ENCODE results near the gene OXNAD1. TPM values are rescaled to one million over a fixed set of nuclear protein-coding genes. Genes with fewer than 3 reads are reported as not detected.

Gene OXNAD1
- total RNA-seq, 1 donor from 2014 or later: 6.8 TPM

GRCh38 chr3:16323737-16324136 is 58.7 kb downstream of the OXNAD1 start:
- no peak for DNase-seq (ENCODE audit: extremely low read depth, low read depth, low spot score)

GRCh38 chr3:16325850-16326249 is 60.8 kb downstream of the OXNAD1 start:
- DNase-seq (ENCODE audit: extremely low read depth, low read depth, low spot score): no peak

- no peak for DNase-seq (ENCODE audit: extremely low read depth, low read depth, low spot score)
Measured at GRCh38 chr3:16326724-16327349, 61.8 kb downstream of the OXNAD1 start.

- no peak for DNase-seq (ENCODE audit: extremely low read depth, low read depth, low spot score)
Measured at GRCh38 chr3:16328124-16328523, 63.1 kb downstream of the OXNAD1 start.

DNA sequence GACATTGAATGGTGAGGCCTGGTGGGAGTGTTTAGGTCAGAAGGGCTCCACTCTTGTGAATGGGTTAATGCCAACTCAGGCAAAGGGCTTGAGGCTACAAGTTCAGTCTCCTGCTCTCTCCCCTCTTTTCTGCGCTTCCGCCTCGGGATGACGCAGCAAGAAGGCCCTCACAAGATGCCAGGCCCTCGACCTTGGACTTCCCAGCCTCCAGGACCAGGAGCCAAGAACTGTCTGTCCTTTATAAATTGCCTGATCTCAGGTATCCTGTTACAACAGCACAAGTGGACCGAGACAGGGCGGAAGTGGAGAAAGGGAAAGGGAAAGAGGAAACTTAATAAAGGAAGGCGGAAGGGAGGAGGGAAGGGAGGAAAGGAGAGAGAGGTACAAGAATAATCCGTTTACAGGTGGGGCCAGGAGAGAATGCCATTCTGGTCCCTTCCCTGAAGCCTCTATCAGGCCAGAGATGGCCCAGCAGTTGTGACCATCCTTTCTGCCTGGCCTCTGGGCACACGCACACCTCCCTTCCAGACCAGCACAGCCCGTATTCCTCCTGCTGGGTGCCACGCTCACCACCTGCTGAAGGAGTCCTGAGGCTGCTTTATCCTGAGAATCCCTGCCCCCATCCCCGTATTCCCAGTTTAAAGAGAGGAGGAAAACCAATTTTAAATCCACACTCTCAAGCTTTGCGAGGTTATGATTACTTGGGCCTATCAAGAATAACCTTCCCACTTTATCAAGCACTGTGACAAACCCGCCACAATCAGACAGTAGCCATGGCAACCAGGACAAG is 64.2 kb downstream of the OXNAD1 start:
- no peak for DNase-seq (ENCODE audit: extremely low read depth, low read depth, low spot score)

DNA sequence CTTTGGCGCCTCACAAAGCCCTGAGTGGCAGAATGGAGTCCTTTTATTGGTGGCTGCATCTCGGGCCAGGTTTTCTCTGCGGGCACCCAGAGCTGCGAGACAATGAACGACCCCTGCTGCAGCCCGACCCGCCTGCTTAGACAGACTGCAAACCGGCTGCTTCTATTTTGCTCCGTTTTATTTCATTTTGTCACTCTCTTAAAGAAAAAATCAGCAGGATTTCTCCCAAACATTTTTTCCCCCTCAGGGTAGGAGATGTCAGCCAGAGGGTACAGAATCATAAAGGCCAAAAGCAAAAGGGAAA is 64.8 kb downstream of the OXNAD1 start:
- no peak for DNase-seq (ENCODE audit: extremely low read depth, low read depth, low spot score)

- DNase-seq (ENCODE audit: extremely low read depth, low read depth, low spot score): no peak
Measured at GRCh38 chr3:16330351-16330750, 65.3 kb downstream of the OXNAD1 start.

DNA sequence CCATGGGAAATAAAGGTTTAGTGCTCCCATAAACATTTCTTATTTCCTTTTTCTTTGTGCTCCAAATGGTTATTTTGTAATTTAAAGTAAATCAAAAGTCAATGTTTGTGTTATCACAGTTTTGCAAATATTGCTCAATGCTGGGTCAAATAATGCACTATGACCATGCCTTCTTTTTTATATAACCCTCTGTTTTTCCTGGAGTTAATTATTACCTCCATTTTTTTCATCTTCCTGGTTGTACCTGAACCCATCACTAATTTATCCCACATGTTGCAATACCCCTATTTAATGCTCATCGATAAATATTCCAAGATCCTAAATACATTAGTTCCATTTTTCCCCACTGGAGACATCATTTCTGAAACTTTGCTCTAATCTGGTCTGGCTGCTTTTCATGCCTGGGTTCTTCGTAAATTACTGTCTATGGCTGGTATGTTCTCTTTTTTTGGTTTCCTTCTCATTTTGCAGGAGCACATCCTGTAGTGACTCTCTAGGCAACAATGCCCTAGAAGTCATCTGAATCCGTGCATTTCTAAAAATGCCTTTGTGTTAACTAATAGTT is 66.4 kb downstream of the OXNAD1 start:
- no peak for DNase-seq (ENCODE audit: extremely low read depth, low read depth, low spot score)

GRCh38 chr3:16332904-16333426 is 68.0 kb downstream of the OXNAD1 start:
- no peak for DNase-seq (ENCODE audit: extremely low read depth, low read depth, low spot score)

- DNase-seq (ENCODE audit: extremely low read depth, low read depth, low spot score): peak; percentile 16
Measured at GRCh38 chr3:16334909-16335308, 69.9 kb downstream of the OXNAD1 start.

GRCh38 chr3:16335333-16335732 is 70.3 kb downstream of the OXNAD1 start:
- no peak for DNase-seq (ENCODE audit: extremely low read depth, low read depth, low spot score)

GRCh38 chr3:16335772-16336645 is 71.0 kb downstream of the OXNAD1 start:
- no peak for DNase-seq (ENCODE audit: extremely low read depth, low read depth, low spot score)

DNA sequence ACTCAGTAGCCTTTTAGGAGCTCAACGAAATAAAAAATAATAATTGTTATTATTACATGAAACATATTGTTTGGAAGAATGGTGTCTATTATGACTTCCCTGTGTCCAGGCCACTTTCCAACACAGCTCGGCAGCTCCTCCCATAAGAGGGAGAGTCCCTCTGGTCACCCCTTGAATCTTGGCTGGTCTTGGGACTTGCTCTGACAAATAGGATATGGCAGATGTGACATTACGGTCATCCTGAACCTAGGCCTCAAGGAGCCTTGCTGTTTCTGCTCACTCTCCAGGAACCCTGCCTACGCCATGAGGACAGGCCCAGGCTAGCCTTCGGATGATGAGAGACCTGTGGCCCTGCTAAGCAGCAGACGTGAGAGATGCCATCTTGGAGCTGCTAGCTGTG is 71.8 kb downstream of the OXNAD1 start:
- no peak for DNase-seq (ENCODE audit: extremely low read depth, low read depth, low spot score)

GRCh38 chr3:16337856-16338540 is 73.0 kb downstream of the OXNAD1 start:
- DNase-seq (ENCODE audit: extremely low read depth, low read depth, low spot score): no peak

- DNase-seq (ENCODE audit: extremely low read depth, low read depth, low spot score): no peak
Measured at GRCh38 chr3:16338999-16339398, 74.0 kb downstream of the OXNAD1 start.

DNA sequence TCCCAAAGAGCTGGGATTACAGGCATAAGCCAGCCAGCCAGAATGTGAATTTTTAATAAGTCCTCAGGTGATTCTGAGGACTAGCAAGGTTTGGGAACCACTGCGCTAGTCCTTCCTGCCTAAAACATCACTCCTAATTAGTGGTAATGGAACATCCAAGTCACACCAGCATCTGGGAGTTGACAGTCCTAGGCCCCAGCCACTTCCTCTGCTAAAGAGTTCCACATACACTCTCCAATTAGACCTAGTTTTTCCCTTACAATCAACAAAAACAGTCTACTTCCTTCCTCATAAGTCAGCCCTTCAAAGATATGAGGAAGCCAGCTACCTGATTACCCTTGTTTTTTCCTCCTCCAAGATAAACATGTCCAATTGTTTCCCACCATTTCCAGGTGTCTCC is 78.1 kb downstream of the OXNAD1 start:
- no peak for DNase-seq (ENCODE audit: extremely low read depth, low read depth, low spot score)

DNA sequence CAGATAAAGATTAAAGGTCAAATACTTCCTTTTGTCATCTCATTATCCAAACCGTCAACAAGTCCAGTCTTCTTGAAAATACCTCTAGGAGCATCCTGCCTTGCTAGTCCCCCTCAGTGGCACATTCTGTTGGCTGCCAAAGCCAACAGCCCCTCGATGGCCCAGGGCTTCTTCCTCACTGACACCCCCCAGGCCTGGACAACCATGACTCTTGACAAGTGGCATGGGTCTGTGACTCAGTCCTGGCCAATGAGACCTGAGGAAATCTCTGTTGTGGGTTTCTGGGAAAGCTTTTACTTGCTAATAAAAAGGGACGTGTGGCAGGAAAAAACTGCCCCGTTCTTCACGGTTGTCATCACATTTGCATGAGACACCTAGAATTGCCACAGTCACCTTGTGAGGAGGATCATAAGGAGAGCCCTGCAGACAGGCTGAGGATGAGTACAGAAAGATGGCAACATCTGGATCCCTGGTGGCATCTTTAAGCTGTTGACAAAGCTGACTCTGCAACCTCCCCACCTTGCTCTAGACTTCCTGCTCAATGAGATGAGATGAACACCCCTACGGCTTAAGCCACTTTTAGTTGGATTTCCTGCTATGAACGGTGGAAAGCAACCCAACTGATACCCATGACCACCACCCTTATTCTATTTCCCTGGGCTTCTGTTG is 81.5 kb downstream of the OXNAD1 start:
- DNase-seq (ENCODE audit: extremely low read depth, low read depth, low spot score): no peak

- no peak for DNase-seq (ENCODE audit: extremely low read depth, low read depth, low spot score)
Measured at GRCh38 chr3:16347548-16347947, 82.5 kb downstream of the OXNAD1 start.

- no peak for DNase-seq (ENCODE audit: extremely low read depth, low read depth, low spot score)
Measured at GRCh38 chr3:16349986-16350596, 85.1 kb downstream of the OXNAD1 start.
